Transverse colon (tissue), 3 donors: ENCODE results near the gene CALM3.

Experiments
- CTCF ChIP-seq, 5 experiments: fragments of 200-600 bp in 3 of 5; fragments of 450-650 bp in 2 of 5; sonication (generic) in 3 of 5; IDR thresholded peaks; 1 replicate in 2 of 5; 2 replicates in 3 of 5; pipeline ENCODE4 v1.5.1; 2016 to 2017; ENCODE audit warnings: antibody characterized with exemption in 5 of 5, inconsistent platforms in 3 of 5, mild to moderate bottlenecking in 2 of 5, moderate library complexity in 1 of 5
- EP300 ChIP-seq: sonication (generic); formaldehyde crosslinking; IDR thresholded peaks from one replicate; pipeline ENCODE4 v1.6.1; 2017; ENCODE audit warnings: antibody characterized with exemption, low read depth
- POLR2A ChIP-seq: fragments of 450-650 bp; IDR thresholded peaks from one replicate; pipeline ENCODE4 v1.6.1; 2016; ENCODE audit warnings: antibody characterized with exemption, mild to moderate bottlenecking, moderate library complexity

GRCh38 chr19:46602392-46603194, 1.5 kb downstream of the CALM3 start:
- TF ChIP-seq POLR2A (no peak), EP300 (no peak), CTCF (IDR thresholded peaks at IDR 0.05) (no peak)
